GM23338 (cell line): ENCODE data around the gene UQCC2. TPM values are rescaled to one million over a fixed set of nuclear protein-coding genes. Genes with fewer than 3 reads are reported as not detected.

ENCODE experiments used
- ATAC-seq: fragments of 200-7000 bp; cut with Tn5 transposase; 3 replicates; pipeline ENCODE4 v1.9.1; 2020
- DNase-seq: peaks from one replicate; pipeline ENCODE4 v3.0.0-alpha.2; 2015; ENCODE audit warnings: low spot score
- H2AFZ ChIP-seq: fragments of 200-600 bp; sonication (generic); 2 replicates; pipeline ENCODE4 v1.8.0; 2016; ENCODE audit warnings: antibody characterized with exemption, mild to moderate bottlenecking, moderate library complexity
- H3F3A ChIP-seq: fragments of 200-600 bp; sonication (generic); replicated peaks from 2 replicates; pipeline ENCODE4 v1.8.0; 2017; ENCODE audit warnings: antibody characterized with exemption, mixed run types, low read depth
- H3K27ac ChIP-seq: fragments of 200-600 bp; sonication (generic); 2 replicates; pipeline ENCODE4 v1.6.1; 2016; ENCODE audit warnings: low read depth
- H3K27me3 ChIP-seq: fragments of 200-600 bp; sonication (generic); 2 replicates; pipeline ENCODE4 v1.8.0; 2016; ENCODE audit warnings: mild to moderate bottlenecking, mixed run types, moderate library complexity; ENCODE audit not compliant: insufficient read depth
- H3K36me3 ChIP-seq: fragments of 200-600 bp; sonication (generic); 2 replicates; pipeline ENCODE4 v1.8.0; 2016; ENCODE audit warnings: mild to moderate bottlenecking; ENCODE audit not compliant: insufficient read depth
- H3K4me1 ChIP-seq: fragments of 200-600 bp; sonication (generic); 2 replicates; pipeline ENCODE4 v1.8.0; 2016; ENCODE audit warnings: mild to moderate bottlenecking, moderate library complexity; ENCODE audit not compliant: insufficient read depth
- H3K4me2 ChIP-seq: fragments of 200-600 bp; sonication (generic); 2 replicates; pipeline ENCODE4 v1.7.1; 2017; ENCODE audit warnings: mixed run types
- H3K4me3 ChIP-seq: fragments of 200-600 bp; sonication (generic); 2 replicates; pipeline ENCODE4 v1.6.1; 2016; ENCODE audit warnings: mixed run types
- H3K79me2 ChIP-seq: fragments of 200-600 bp; sonication (generic); replicated peaks from 2 replicates; pipeline ENCODE4 v1.8.0; 2017; ENCODE audit warnings: mild to moderate bottlenecking; ENCODE audit not compliant: insufficient read depth
- H3K9me2 ChIP-seq: fragments of 200-600 bp; sonication (generic); 2 replicates; pipeline ENCODE4 v1.8.0; 2017; ENCODE audit not compliant: insufficient read depth
- H4K20me1 ChIP-seq: fragments of 200-600 bp; sonication (generic); replicated peaks from 2 replicates; pipeline ENCODE4 v1.8.0; 2017; ENCODE audit warnings: mild to moderate bottlenecking; ENCODE audit not compliant: insufficient read depth
- H3K27ac Mint-ChIP-seq: 2 replicates; pipeline ENCODE4 v1.8.0; 2020; ENCODE audit warnings: inconsistent platforms, mild to moderate bottlenecking, moderate library complexity, mixed read lengths
- H3K27me3 Mint-ChIP-seq: 3 replicates; pipeline ENCODE4 v1.8.0; 2022; ENCODE audit warnings: low read depth, mild to moderate bottlenecking, moderate library complexity, mixed read lengths, inconsistent platforms; ENCODE audit not compliant: insufficient read depth, poor library complexity
- H3K36me3 Mint-ChIP-seq: 3 replicates; pipeline ENCODE4 v1.8.0; 2021; ENCODE audit warnings: low read depth, mild to moderate bottlenecking, inconsistent platforms, moderate library complexity, mixed read lengths
- H3K4me1 Mint-ChIP-seq: 3 replicates; pipeline ENCODE4 v1.8.0; 2020; ENCODE audit warnings: mild to moderate bottlenecking, inconsistent platforms, mixed read lengths
- H3K4me3 Mint-ChIP-seq: 3 replicates; pipeline ENCODE4 v1.8.0; 2021; ENCODE audit warnings: moderate library complexity, mild to moderate bottlenecking, inconsistent platforms, mixed read lengths
- H3K9me3 Mint-ChIP-seq: 3 replicates; pipeline ENCODE4 v1.8.0; 2020; ENCODE audit warnings: moderate library complexity, mild to moderate bottlenecking, inconsistent platforms, mixed read lengths
- CREB1 ChIP-seq: fragments of 250-450 bp; sonication (Bioruptor Pico); IDR thresholded peaks from 2 replicates; pipeline ENCODE4 v1.5.0; 2020; ENCODE audit warnings: low read depth, mild to moderate bottlenecking, moderate library complexity
- ETS1 ChIP-seq: IDR thresholded peaks from 2 replicates; pipeline ENCODE4 v1.6.1; 2016; ENCODE audit warnings: antibody characterized with exemption
- EZH2phosphoT487 ChIP-seq: fragments of 200-600 bp; sonication (generic); IDR thresholded peaks from one replicate; pipeline ENCODE4 v1.8.1; 2018; ENCODE audit warnings: antibody characterized with exemption; ENCODE audit not compliant: unreplicated experiment
- JUNB ChIP-seq: IDR thresholded peaks from one replicate; pipeline ENCODE4 v1.6.1; 2016; ENCODE audit warnings: antibody characterized with exemption; ENCODE audit not compliant: unreplicated experiment
- ZNF114 ChIP-seq: fragments of 250-450 bp; sonication (Bioruptor Pico); IDR thresholded peaks from 2 replicates; pipeline ENCODE4 v1.5.0; 2020; ENCODE audit warnings: mild to moderate bottlenecking, moderate library complexity
- ZNF331 ChIP-seq: fragments of 250-450 bp; sonication (Bioruptor Pico); IDR thresholded peaks from 2 replicates; pipeline ENCODE4 v1.5.0; 2020; ENCODE audit warnings: low read depth, mild to moderate bottlenecking, moderate library complexity
- polyA plus RNA-seq: library from polyadenylated mRNA; unstranded; fragments of >200 nt; fragmentation: Nextera tagmentation; extraction: Ambion mirVana; gene quantifications from 2 replicates; pipeline ENCODE4 v1.2.1, GENCODE V29; 2016
- total RNA-seq: library from RNA; depleted of rRNA; stranded (reverse); fragments of >200 nt; shearing (Covaris generic); gene quantifications from 2 replicates; pipeline ENCODE4 v1.2.3, GENCODE V29; 2014
- TF ChIP-seq, protein P1 (sequence below), 2 experiments: fragments of 200-600 bp in 1 of 2; sonication (generic) in 1 of 2; conservative IDR thresholded peaks; 2 replicates each; pipeline versions ENCODE4 v1.5.1 to v1.6.1; 2016 to 2017; ENCODE audit warnings: antibody characterized with exemption in 2 of 2, low read depth in 2 of 2, mild to moderate bottlenecking in 2 of 2, moderate library complexity in 1 of 2
- TF ChIP-seq, protein P2 (sequence below): IDR thresholded peaks from one replicate; pipeline ENCODE4 v1.6.1; 2018; ENCODE audit warnings: antibody characterized with exemption; ENCODE audit not compliant: unreplicated experiment

UQCC2 gene
- total and polyA plus RNA-seq, 2 experiments from 2014 or later, result 48.9 to 379 TPM

GRCh38 chr6:33678932-33679490 is 32.5 kb downstream of the UQCC2 start:
- Mint-ChIP-seq H3K27ac (no peak overlapping the region), H3K36me3 (peaks cover 41% of the 10 kb centered on the region), H3K9me3 (no peaks in the 10 kb centered on the region), H3K4me3 (no peak overlapping the region), H3K27me3 (peaks cover 10% of the 10 kb centered on the region), H3K4me1 (no peaks in the 10 kb centered on the region)
- DNase-seq (no peak), ATAC-seq (no peak)
- Histone ChIP-seq H3K36me3 (no peaks in the 10 kb centered on the region), H3K9me2 (no peaks in the 10 kb centered on the region), H4K20me1 (no peaks in the 10 kb centered on the region; the same call in 1 of the 2 replicates), H3F3A (no peaks in the 10 kb centered on the region), H3K4me1 (no peaks in the 10 kb centered on the region), H3K27me3 (no peaks in the 10 kb centered on the region), H3K79me2 (no peaks in the 10 kb centered on the region), H2AFZ (no peak overlapping the region), H3K4me2 (no peak overlapping the region), H3K4me3 (no peak overlapping the region), H3K27ac (no peak overlapping the region)
- TF ChIP-seq ZNF114 (CRISPR knock-in tag) (no peak), ZNF331 (CRISPR knock-in tag) (no peak)
- TF ChIP-seq, protein P1, sequence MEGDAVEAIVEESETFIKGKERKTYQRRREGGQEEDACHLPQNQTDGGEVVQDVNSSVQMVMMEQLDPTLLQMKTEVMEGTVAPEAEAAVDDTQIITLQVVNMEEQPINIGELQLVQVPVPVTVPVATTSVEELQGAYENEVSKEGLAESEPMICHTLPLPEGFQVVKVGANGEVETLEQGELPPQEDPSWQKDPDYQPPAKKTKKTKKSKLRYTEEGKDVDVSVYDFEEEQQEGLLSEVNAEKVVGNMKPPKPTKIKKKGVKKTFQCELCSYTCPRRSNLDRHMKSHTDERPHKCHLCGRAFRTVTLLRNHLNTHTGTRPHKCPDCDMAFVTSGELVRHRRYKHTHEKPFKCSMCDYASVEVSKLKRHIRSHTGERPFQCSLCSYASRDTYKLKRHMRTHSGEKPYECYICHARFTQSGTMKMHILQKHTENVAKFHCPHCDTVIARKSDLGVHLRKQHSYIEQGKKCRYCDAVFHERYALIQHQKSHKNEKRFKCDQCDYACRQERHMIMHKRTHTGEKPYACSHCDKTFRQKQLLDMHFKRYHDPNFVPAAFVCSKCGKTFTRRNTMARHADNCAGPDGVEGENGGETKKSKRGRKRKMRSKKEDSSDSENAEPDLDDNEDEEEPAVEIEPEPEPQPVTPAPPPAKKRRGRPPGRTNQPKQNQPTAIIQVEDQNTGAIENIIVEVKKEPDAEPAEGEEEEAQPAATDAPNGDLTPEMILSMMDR (conservative IDR thresholded peaks at IDR 0.05; ENCODE audit: low read depth in 2 of 2), result no peak

GRCh38 chr6:33678233-33678931 is 33.1 kb downstream of the UQCC2 start:
- ATAC-seq (no peak), DNase-seq (no peak)
- Histone ChIP-seq H3K4me3 (no peak overlapping the region), H3K4me2 (no peak overlapping the region), H3K79me2 (no peaks in the 10 kb centered on the region), H3K4me1 (no peaks in the 10 kb centered on the region), H4K20me1 (no peaks in the 10 kb centered on the region; the same call in 1 of the 2 replicates), H2AFZ (no peak overlapping the region), H3K36me3 (no peaks in the 10 kb centered on the region), H3K27ac (no peak overlapping the region), H3K27me3 (no peaks in the 10 kb centered on the region), H3F3A (no peaks in the 10 kb centered on the region), H3K9me2 (no peaks in the 10 kb centered on the region)
- no peak overlapping the region for H3K27ac Mint-ChIP-seq
- no peaks in the 10 kb centered on the region for H3K4me1 Mint-ChIP-seq
- H3K36me3 Mint-ChIP-seq, result peaks cover 41% of the 10 kb centered on the region
- H3K9me3 Mint-ChIP-seq, result no peaks in the 10 kb centered on the region
- peaks cover 10% of the 10 kb centered on the region for H3K27me3 Mint-ChIP-seq
- H3K4me3 Mint-ChIP-seq, result no peak overlapping the region
- no peak for TF ChIP-seq ZNF114 (CRISPR knock-in tag)
- no peak for TF ChIP-seq JUNB
- no peak for TF ChIP-seq ZNF331 (CRISPR knock-in tag)
- TF ChIP-seq CREB1 (CRISPR knock-in tag), result no peak
- TF ChIP-seq, protein P2, sequence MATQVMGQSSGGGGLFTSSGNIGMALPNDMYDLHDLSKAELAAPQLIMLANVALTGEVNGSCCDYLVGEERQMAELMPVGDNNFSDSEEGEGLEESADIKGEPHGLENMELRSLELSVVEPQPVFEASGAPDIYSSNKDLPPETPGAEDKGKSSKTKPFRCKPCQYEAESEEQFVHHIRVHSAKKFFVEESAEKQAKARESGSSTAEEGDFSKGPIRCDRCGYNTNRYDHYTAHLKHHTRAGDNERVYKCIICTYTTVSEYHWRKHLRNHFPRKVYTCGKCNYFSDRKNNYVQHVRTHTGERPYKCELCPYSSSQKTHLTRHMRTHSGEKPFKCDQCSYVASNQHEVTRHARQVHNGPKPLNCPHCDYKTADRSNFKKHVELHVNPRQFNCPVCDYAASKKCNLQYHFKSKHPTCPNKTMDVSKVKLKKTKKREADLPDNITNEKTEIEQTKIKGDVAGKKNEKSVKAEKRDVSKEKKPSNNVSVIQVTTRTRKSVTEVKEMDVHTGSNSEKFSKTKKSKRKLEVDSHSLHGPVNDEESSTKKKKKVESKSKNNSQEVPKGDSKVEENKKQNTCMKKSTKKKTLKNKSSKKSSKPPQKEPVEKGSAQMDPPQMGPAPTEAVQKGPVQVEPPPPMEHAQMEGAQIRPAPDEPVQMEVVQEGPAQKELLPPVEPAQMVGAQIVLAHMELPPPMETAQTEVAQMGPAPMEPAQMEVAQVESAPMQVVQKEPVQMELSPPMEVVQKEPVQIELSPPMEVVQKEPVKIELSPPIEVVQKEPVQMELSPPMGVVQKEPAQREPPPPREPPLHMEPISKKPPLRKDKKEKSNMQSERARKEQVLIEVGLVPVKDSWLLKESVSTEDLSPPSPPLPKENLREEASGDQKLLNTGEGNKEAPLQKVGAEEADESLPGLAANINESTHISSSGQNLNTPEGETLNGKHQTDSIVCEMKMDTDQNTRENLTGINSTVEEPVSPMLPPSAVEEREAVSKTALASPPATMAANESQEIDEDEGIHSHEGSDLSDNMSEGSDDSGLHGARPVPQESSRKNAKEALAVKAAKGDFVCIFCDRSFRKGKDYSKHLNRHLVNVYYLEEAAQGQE, result no peak
- no peak for TF ChIP-seq EZH2phosphoT487
- no peak for TF ChIP-seq ETS1
